PFSK-1 (cell line): ENCODE data around the gene MOB3A.

ENCODE experiments used
- FOXP2 ChIP-seq: optimal IDR thresholded peaks from 2 replicates; pipeline ENCODE3; 2011; ENCODE audit warnings: borderline replicate concordance, control low read depth, inconsistent platforms; ENCODE audit not compliant: insufficient read depth; ENCODE audit errors: extremely low read length, extremely low read depth
- POLR2AphosphoS5 ChIP-seq: IDR thresholded peaks from 2 replicates; pipeline ENCODE4 v1.6.1; 2012; ENCODE audit warnings: low read depth, mild to moderate bottlenecking, control low read depth, low read length, moderate library complexity
- REST ChIP-seq, 2 experiments: IDR thresholded peaks; 2 replicates each; pipeline versions ENCODE4 v1.6.1 to v1.8.0; 2011 to 2012; ENCODE audit warnings: low read depth in 2 of 2, low read length in 2 of 2, control low read depth in 1 of 2, inconsistent platforms in 1 of 2, mild to moderate bottlenecking in 1 of 2, moderate library complexity in 1 of 2; ENCODE audit not compliant: insufficient read depth in 1 of 2
- SIN3A ChIP-seq: IDR thresholded peaks from 2 replicates; pipeline ENCODE4 v1.6.1; 2012; ENCODE audit warnings: mild to moderate bottlenecking, low read length, moderate library complexity, borderline replicate concordance; ENCODE audit not compliant: insufficient read depth
- TAF1 ChIP-seq: IDR thresholded peaks from 2 replicates; pipeline ENCODE4 v1.6.1; 2012; ENCODE audit warnings: low read length, control low read depth, borderline replicate concordance; ENCODE audit not compliant: insufficient read depth

The MOB3A gene

GRCh38 chr19:2053601-2054389 is 42.3 kb downstream of the MOB3A start:
- TF ChIP-seq POLR2AphosphoS5 (no peak), TAF1 (no peak), SIN3A (no peak), REST (IDR thresholded peaks at IDR 0.05; ENCODE audit: insufficient read depth in 1 of 2, low read depth in 2 of 2, low read length in 2 of 2) (no peak), FOXP2 (no peak)

- no peak for TF ChIP-seq SIN3A
- TF ChIP-seq REST (IDR thresholded peaks at IDR 0.05; ENCODE audit: insufficient read depth in 1 of 2, low read depth in 2 of 2, low read length in 2 of 2) = no peak
- TF ChIP-seq POLR2AphosphoS5 = no peak
- TF ChIP-seq FOXP2 = no peak
- no peak for TF ChIP-seq TAF1
Observed at GRCh38 chr19:2051773-2052704, 44.1 kb downstream of the MOB3A start.

- TF ChIP-seq POLR2AphosphoS5 = peak; percentile 98
- TF ChIP-seq SIN3A = no peak
- 0 out of 4 replicates have a peak, but pooled peaks of 1 of the 2 experiments have one; percentile 49 for TF ChIP-seq REST (IDR thresholded peaks at IDR 0.05; ENCODE audit: insufficient read depth in 1 of 2, low read depth in 2 of 2, low read length in 2 of 2)
- TF ChIP-seq TAF1 = 0 out of 2 replicates have a peak, but pooled peaks have one; percentile 86
- no peak for TF ChIP-seq FOXP2
Observed at GRCh38 chr19:2050991-2051772, 44.9 kb downstream of the MOB3A start, which contains the start of gene MKNK2. TSS of gene MKNK2 (minus strand) at chr19:2051244. CDS start at chr19:2050851, 393 bp downstream.

GRCh38 chr19:2050349-2050990 is 45.7 kb downstream of the MOB3A start:
- no peak for TF ChIP-seq TAF1
- TF ChIP-seq REST (IDR thresholded peaks at IDR 0.05; ENCODE audit: insufficient read depth in 1 of 2, low read depth in 2 of 2, low read length in 2 of 2) = no peak
- TF ChIP-seq SIN3A = no peak
- no peak for TF ChIP-seq FOXP2
- no peak for TF ChIP-seq POLR2AphosphoS5
